ENCODE results near the gene STAMBP.

- TF ChIP-seq MXI1 (conservative IDR thresholded peaks at IDR 0.05; ENCODE audit: poor library complexity, severe bottlenecking) (no peak), CTCF (IDR thresholded peaks at IDR 0.05; ENCODE audit: poor library complexity, severe bottlenecking) (no peak), EZH2 (IDR thresholded peaks at IDR 0.05; ENCODE audit: borderline replicate concordance, insufficient read depth, low read length, poor library complexity, severe bottlenecking) (no peak), REST (IDR thresholded peaks at IDR 0.05; ENCODE audit: borderline replicate concordance) (no peak), EP300 (conservative IDR thresholded peaks at IDR 0.05; ENCODE audit: poor library complexity, severe bottlenecking) (no peak)
Measured at GRCh38 chr2:73914667-73915066, 85.9 kb downstream of the STAMBP start.
